Brain pericyte (primary cell): ENCODE data around the gene CCDC88B.
"Not testable (repeated sequence)": the region's sequence is repeated elsewhere in the genome, so short reads cannot be mapped to it uniquely, and the experiment has no call there.

Experiments
- DNase-seq: peaks from one replicate; pipeline ENCODE4 v3.0.0-alpha.2; 2012; ENCODE audit warnings: low read depth, low spot score

CCDC88B gene

GRCh38 chr11:64305075-64305690 lies 34.8 kb upstream of the CCDC88B start, which contains the start of gene ESRRA:
Gene ESRRA, plus strand, starts transcription at chr11:64305524. Its CDS starts 1,656 bp downstream, at chr11:64307180.
- peak; percentile 92 for DNase-seq

GRCh38 chr11:64305691-64306562 lies 34.1 kb upstream of the CCDC88B start:
- no peak for DNase-seq

- DNase-seq, result no peak
Observed at GRCh38 chr11:64306563-64306875, 33.5 kb upstream of the CCDC88B start.

GRCh38 chr11:64306876-64307622 lies 33.0 kb upstream of the CCDC88B start:
- DNase-seq, result no peak

- not testable (repeated sequence) for DNase-seq
Observed at GRCh38 chr11:64307795-64308194, 32.2 kb upstream of the CCDC88B start.

- no peak for DNase-seq
Observed at GRCh38 chr11:64312947-64313346, 27.1 kb upstream of the CCDC88B start.

- no peak for DNase-seq
Observed at GRCh38 chr11:64313491-64314145, 26.4 kb upstream of the CCDC88B start.

- no peak for DNase-seq
Observed at GRCh38 chr11:64314146-64314804, 25.7 kb upstream of the CCDC88B start.

GRCh38 chr11:64314805-64315561 lies 25.0 kb upstream of the CCDC88B start:
- no peak for DNase-seq

GRCh38 chr11:64315667-64316526 lies 24.1 kb upstream of the CCDC88B start:
- DNase-seq, result not testable (repeated sequence)

GRCh38 chr11:64316672-64317324 lies 23.2 kb upstream of the CCDC88B start:
- DNase-seq, result no peak

- peak; percentile 78 for DNase-seq
Observed at GRCh38 chr11:64317325-64317960, 22.6 kb upstream of the CCDC88B start, which contains the start of gene TRMT112. Gene TRMT112, minus strand, starts transcription at chr11:64317559. Its CDS starts 33 bp downstream, at chr11:64317526.

- DNase-seq, result peak; percentile 80
Observed at GRCh38 chr11:64317961-64318765, 21.8 kb upstream of the CCDC88B start, which contains the start of gene PRDX5. Gene PRDX5, plus strand, starts transcription at chr11:64318121. Its CDS starts 95 bp downstream, at chr11:64318216.

- DNase-seq, result no peak
Observed at GRCh38 chr11:64318766-64319761, 20.9 kb upstream of the CCDC88B start.

- DNase-seq, result no peak
Observed at GRCh38 chr11:64320556-64320955, 19.4 kb upstream of the CCDC88B start.

GRCh38 chr11:64321026-64321425 lies 19.0 kb upstream of the CCDC88B start:
- no peak for DNase-seq
